Stimulated activated CD8-positive, alpha-beta memory T cell treated with anti-CD3 and anti-CD28 coated beads, Interleukin-15, amount 100 ng/mL, for 24 hours (primary cell): ENCODE results near the gene ELF1.
"Not testable (repeated sequence)": the region's sequence is repeated elsewhere in the genome, so short reads cannot be mapped to it uniquely, and the experiment has no call there.

ENCODE experiments used
- DNase-seq: peaks from one replicate; pipeline ENCODE4 v3.0.0-alpha.2; 2020; ENCODE audit warnings: low read depth

Gene ELF1

GRCh38 chr13:40982772-40983171, 36.3 kb downstream of the ELF1 start:
- DNase-seq, result no peak

- DNase-seq, result no peak
Measured at GRCh38 chr13:40981949-40982348, 37.2 kb downstream of the ELF1 start.

GRCh38 chr13:40981361-40981760, 37.8 kb downstream of the ELF1 start:
- no peak for DNase-seq

GRCh38 chr13:40980461-40980860, 38.7 kb downstream of the ELF1 start:
- no peak for DNase-seq

GRCh38 chr13:40979232-40979631, 39.9 kb downstream of the ELF1 start:
- DNase-seq, result no peak

- DNase-seq, result not testable (repeated sequence)
Measured at GRCh38 chr13:40978109-40978508, 41.0 kb downstream of the ELF1 start.

- no peak for DNase-seq
Measured at GRCh38 chr13:40975441-40975840, 43.7 kb downstream of the ELF1 start.

- DNase-seq, result no peak
Measured at GRCh38 chr13:40974460-40975407, 44.4 kb downstream of the ELF1 start.

GRCh38 chr13:40973409-40973808, 45.7 kb downstream of the ELF1 start:
- DNase-seq, result no peak

- DNase-seq, result no peak
Measured at GRCh38 chr13:40971321-40971720, 47.8 kb downstream of the ELF1 start.

GRCh38 chr13:40970803-40971202, 48.3 kb downstream of the ELF1 start:
- DNase-seq, result no peak

GRCh38 chr13:40969169-40969901, 49.8 kb downstream of the ELF1 start:
- DNase-seq, result no peak

- no peak for DNase-seq
Measured at GRCh38 chr13:40968416-40969000, 50.6 kb downstream of the ELF1 start.

GRCh38 chr13:40966298-40966697, 52.8 kb downstream of the ELF1 start:
- no peak for DNase-seq

- no peak for DNase-seq
Measured at GRCh38 chr13:40963927-40964326, 55.2 kb downstream of the ELF1 start.

- DNase-seq, result no peak
Measured at GRCh38 chr13:40961826-40962225, 57.3 kb downstream of the ELF1 start.

- DNase-seq, result no peak
Measured at GRCh38 chr13:40961214-40961613, 57.9 kb downstream of the ELF1 start.

- DNase-seq, result no peak
Measured at GRCh38 chr13:40960716-40961115, 58.4 kb downstream of the ELF1 start.

GRCh38 chr13:40958655-40959054, 60.5 kb downstream of the ELF1 start:
- DNase-seq, result no peak

GRCh38 chr13:40946485-40946884, 72.6 kb downstream of the ELF1 start:
- no peak for DNase-seq

GRCh38 chr13:40943073-40943472, 76.0 kb downstream of the ELF1 start:
- no peak for DNase-seq

- DNase-seq, result no peak
Measured at GRCh38 chr13:40941581-40941980, 77.5 kb downstream of the ELF1 start.

GRCh38 chr13:40940841-40941240, 78.3 kb downstream of the ELF1 start:
- no peak for DNase-seq
